GM12878 (cell line): Measurements from ENCODE around the gene ELAVL1. TPM values are rescaled to one million over a fixed set of nuclear protein-coding genes. Genes with fewer than 3 reads are reported as not detected.

Source experiments
- ATAC-seq: fragments of 200-7000 bp; cut with Tn5 transposase; 3 replicates; pipeline ENCODE4 v1.9.1; 2020; ENCODE audit warnings: mild to moderate bottlenecking, moderate library complexity
- BruUV-seq: library from RNA; stranded (reverse); fragments of 400-500 nt; replicated peaks from 2 replicates; lab custom pipeline; 2021; lab: Mats Ljungman, UMichigan
- CTCF ChIA-PET: fragments of 300-600 bp; sonication (Branson Sonifier 250); formaldehyde crosslinking; extraction: SDS; loops from one replicate; lab custom pipeline; 2021; ENCODE audit warnings: inconsistent platforms; lab: Yijun Ruan, JAX
- POLR2A ChIA-PET: fragments of 350-600 bp; formaldehyde crosslinking; extraction: SDS; loops from one replicate; lab custom pipeline; 2021; ENCODE audit warnings: inconsistent platforms; lab: Charles Lee
- RAD21 ChIA-PET: fragments of 300-600 bp; sonication (Branson Sonifier 250); formaldehyde crosslinking; loops from one replicate; lab custom pipeline; 2023; ENCODE audit warnings: antibody characterized with exemption; ENCODE audit not compliant: unreplicated experiment; lab: Charles Lee
- SMC1A ChIA-PET: fragments of 300-600 bp; sonication (Branson Sonifier 250); formaldehyde crosslinking; loops from one replicate; lab custom pipeline; 2023; ENCODE audit not compliant: unreplicated experiment, uncharacterized antibody; lab: Charles Lee
- DNase-seq: peaks from one replicate; pipeline ENCODE4 v3.0.0-alpha.2; 2011; ENCODE audit warnings: low read depth, low spot score
- FAIRE-seq: peaks from 3 replicates; lab custom pipeline; 2011; peaks lifted over from hg19 to GRCh38; lab: Jason Lieb, UNC
- H2AFZ ChIP-seq: 2 replicates; pipeline ENCODE4 v1.6.0; 2011; ENCODE audit warnings: low read depth, low read length, control low read depth; ENCODE audit not compliant: control insufficient read depth
- H3K27ac ChIP-seq: 2 replicates; pipeline ENCODE4 v1.5.1; 2011; ENCODE audit warnings: control low read depth; ENCODE audit not compliant: control insufficient read depth, insufficient read depth
- H3K27me3 ChIP-seq, 2 experiments: replicated peaks in 1 of 2; 2 replicates each; pipeline versions ENCODE4 v1.6.0 to v1.6.1; 2011; ENCODE audit warnings: low read length in 1 of 2; ENCODE audit not compliant: control insufficient read depth in 2 of 2, insufficient read depth in 2 of 2
- H3K36me3 ChIP-seq, 2 experiments: 2 replicates each; pipeline ENCODE4 v1.5.1; 2011; ENCODE audit warnings: low read length in 1 of 2; ENCODE audit not compliant: control insufficient read depth in 2 of 2, insufficient read depth in 2 of 2
- H3K4me1 ChIP-seq: 2 replicates; pipeline ENCODE4 v1.6.1; 2011; ENCODE audit warnings: mild to moderate bottlenecking, low read length, moderate library complexity, mixed read lengths; ENCODE audit not compliant: control insufficient read depth, insufficient read depth
- H3K4me2 ChIP-seq: 2 replicates; pipeline ENCODE4 v1.6.0; 2011; ENCODE audit warnings: control low read depth; ENCODE audit not compliant: control insufficient read depth, insufficient read depth
- H3K4me3 ChIP-seq: fragments of 200-600 bp; sonication (generic); 2 replicates; pipeline ENCODE4 v1.5.1; 2016
- H3K79me2 ChIP-seq: 2 replicates; pipeline ENCODE4 v1.6.0; 2011; ENCODE audit warnings: low read length; ENCODE audit not compliant: control insufficient read depth, insufficient read depth
- H3K9ac ChIP-seq: 2 replicates; pipeline ENCODE4 v1.8.0; 2011; ENCODE audit warnings: low read length, control low read depth, mixed read lengths; ENCODE audit not compliant: control insufficient read depth, insufficient read depth
- H3K9me3 ChIP-seq: replicated peaks from 3 replicates; pipeline ENCODE4 v1.5.1; 2011; ENCODE audit warnings: mild to moderate bottlenecking, low read length; ENCODE audit not compliant: control insufficient read depth, insufficient read depth
- H4K20me1 ChIP-seq: 2 replicates; pipeline ENCODE4 v1.6.0; 2011; ENCODE audit not compliant: control insufficient read depth, insufficient read depth
- ASH2L ChIP-seq: fragments of 300-600, 200-600 bp; sonication (generic); IDR thresholded peaks from 2 replicates; pipeline ENCODE4 v1.6.1; 2017; ENCODE audit warnings: low read depth, mild to moderate bottlenecking, borderline replicate concordance
- BMI1 ChIP-seq: fragments of 450-650 bp; IDR thresholded peaks from 2 replicates; pipeline ENCODE4 v1.6.1; 2016; ENCODE audit warnings: mild to moderate bottlenecking, moderate library complexity, borderline replicate concordance
- CBFB ChIP-seq: IDR thresholded peaks from 2 replicates; pipeline ENCODE4 v1.6.1; 2016; ENCODE audit warnings: antibody characterized with exemption, low read depth
- ETV6 ChIP-seq, 2 experiments: fragments of 450-650 bp in 1 of 2; IDR thresholded peaks in 1 of 2; conservative IDR thresholded peaks in 1 of 2; 2 replicates each; pipeline ENCODE4 v1.6.1; 2014; ENCODE audit warnings: antibody characterized with exemption in 1 of 2, borderline replicate concordance in 1 of 2, low read depth in 1 of 2, mild to moderate bottlenecking in 1 of 2, moderate library complexity in 1 of 2
- FOS ChIP-seq: IDR thresholded peaks from 3 replicates; pipeline ENCODE4 v1.6.1; 2011; ENCODE audit warnings: borderline replicate concordance; ENCODE audit not compliant: insufficient read length; ENCODE audit errors: extremely low read depth
- IKZF2 ChIP-seq, 2 experiments: fragments of 450-650 bp; IDR thresholded peaks; 2 replicates each; pipeline ENCODE4 v1.6.1; 2017; ENCODE audit warnings: mild to moderate bottlenecking in 2 of 2, moderate library complexity in 2 of 2
- RCOR1 ChIP-seq: conservative IDR thresholded peaks from 2 replicates; pipeline ENCODE4 v1.6.1; 2012; ENCODE audit warnings: low read depth, low read length, improper control_type of control experiment
- SIN3A ChIP-seq: IDR thresholded peaks from 2 replicates; pipeline ENCODE4 v1.6.1; 2012; ENCODE audit warnings: low read depth, low read length, improper control_type of control experiment
- SMAD1 ChIP-seq: fragments of 450-650 bp; IDR thresholded peaks from 2 replicates; pipeline ENCODE4 v1.6.1; 2018; ENCODE audit warnings: mild to moderate bottlenecking, low read depth; ENCODE audit not compliant: partially characterized antibody
- YY1 ChIP-seq: IDR thresholded peaks from 2 replicates; pipeline ENCODE4 v1.6.1; 2011; ENCODE audit warnings: low read depth, mild to moderate bottlenecking, low read length
- ZNF274 ChIP-seq: IDR thresholded peaks from one replicate; pipeline ENCODE4 v1.8.0; 2011; ENCODE audit not compliant: insufficient read length, insufficient read depth
- ZZZ3 ChIP-seq: IDR thresholded peaks from 2 replicates; pipeline ENCODE4 v1.6.1; 2011; ENCODE audit warnings: low read depth; ENCODE audit not compliant: control insufficient read depth, insufficient read length
- WGBS: methylation state at CpG from one replicate; pipeline ENCODE4 v1.1.6; 2016; ENCODE audit warnings: low lambda C conversion rate; ENCODE audit not compliant: insufficient replicate concordance, insufficient coverage; ENCODE audit errors: missing lambda C conversion rate; 5-methylcytosine and 5-hydroxymethylcytosine counted together
- in situ Hi-C: fragments of 300-500 bp; cut with MboI; formaldehyde crosslinking; loops from 9 replicates; pipeline ENCODE4 v1.14.3; 2018; ENCODE audit warnings: mixed read lengths
- intact Hi-C: fragments of 100-400 bp; cut with micrococcal nuclease; formaldehyde crosslinking; loops from one replicate; pipeline ENCODE4 v1.14.2; 2022; ENCODE audit not compliant: unreplicated experiment
- polyA plus RNA-seq, 11 experiments: library from polyadenylated mRNA; depleted of rRNA in 4 of 11; unstranded in 6 of 11; stranded (reverse) in 5 of 11; fragments of >200 nt; fragmentation: Nextera tagmentation in 4 of 11; fragmentation: Illumina TruSeq in 1 of 11; extraction: Ambion mirVana in 4 of 11; extraction: Trizol in 1 of 11; gene quantifications; 1 replicate in 1 of 11; 2 replicates in 10 of 11; pipeline versions ENCODE4 v1.2.1 to v1.2.3, GENCODE V29; 2011 to 2016; ENCODE audit warnings: inconsistent platforms in 2 of 11, missing spikeins in 2 of 11, low read depth in 1 of 11
- total RNA-seq, 4 experiments: library from RNA; depleted of rRNA in 3 of 4; stranded (reverse); fragments of >200 nt in 3 of 4; fragmentation: Illumina TruSeq in 1 of 4; extraction: Trizol in 1 of 4; gene quantifications; 2 replicates each; pipeline versions ENCODE4 v1.2.1 to v1.2.3, GENCODE V29; 2013 to 2021
- TF ChIP-seq, protein P1 (sequence below), 3 experiments: IDR thresholded peaks in 2 of 3; conservative IDR thresholded peaks in 1 of 3; 2 replicates each; pipeline ENCODE4 v1.5.1; 2011; ENCODE audit warnings: low read depth in 3 of 3, low read length in 3 of 3, mild to moderate bottlenecking in 3 of 3, control low read depth in 2 of 3, moderate library complexity in 2 of 3, inconsistent platforms in 1 of 3, mixed read lengths in 1 of 3; ENCODE audit not compliant: control insufficient read depth in 2 of 3, insufficient read depth in 1 of 3; ENCODE audit errors: extremely low read depth in 1 of 3
- TF ChIP-seq, protein P2 (sequence below): IDR thresholded peaks from 2 replicates; pipeline ENCODE4 v1.6.1; 2012; ENCODE audit warnings: mild to moderate bottlenecking, low read depth, low read length
- TF ChIP-seq, protein P3 (sequence below): fragments of 450-650 bp; formaldehyde crosslinking; IDR thresholded peaks from 2 replicates; pipeline ENCODE4 v1.4.0; 2020; ENCODE audit warnings: mild to moderate bottlenecking, moderate library complexity

The ELAVL1 gene
- total and polyA plus RNA-seq, 10 of the 15 experiments (the other 5 are each of a cell fraction or from before 2014, with no cell fraction given) = 7.4 to 155 (median 70.3) TPM

DNA sequence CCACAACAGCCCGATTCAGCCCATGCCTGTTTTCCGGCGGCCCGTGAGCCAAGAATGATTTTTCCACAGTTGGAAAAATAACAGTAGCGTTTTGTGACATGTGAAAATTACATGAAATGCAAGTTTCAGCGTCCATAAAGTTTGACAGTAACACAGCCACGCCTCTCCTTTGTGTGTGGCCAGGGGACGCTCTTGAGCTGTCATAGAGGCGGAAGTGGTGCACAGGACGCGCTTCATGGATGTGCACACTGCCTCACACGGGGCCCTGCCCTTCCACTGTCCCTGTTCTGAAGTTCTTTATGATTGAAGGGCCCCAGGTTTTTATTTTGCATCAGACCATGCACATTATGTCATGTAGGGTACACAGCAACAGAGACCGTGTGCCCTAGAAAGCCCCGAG lies 12.4 kb upstream of the ELAVL1 start:
- no peaks in the 10 kb centered on the region for H3K79me2 ChIP-seq
- no TSS peak for BruUV-seq
- no peaks in the 10 kb centered on the region for H3K27me3 ChIP-seq
- intact Hi-C loops (loop anchor here (2.0 to 5.0 kb wide), 2 partner anchors 137 to 234 kb away; no protein-coding TSS in a partner anchor), in situ Hi-C loops (loop anchor here (10.0 kb wide), 1 partner anchor 237 kb away; no protein-coding TSS in a partner anchor)
- no peak overlapping the region for H3K4me3 ChIP-seq
- no peak overlapping the region for H3K9ac ChIP-seq
- no peak overlapping the region; the same call in 1 of the 2 replicates for H3K4me2 ChIP-seq
- DNase-seq (no peak), FAIRE-seq (peak; percentile 89), ATAC-seq (peak; percentile 98)
- ChIA-PET CTCF (interaction anchor here (0.6 to 2.9 kb wide), 4 partner anchors 15 to 197 kb away, joined by 3 to 11 read pairs (median 6); partner anchors contain the start of gene TIMM44), SMC1A (no interaction called here), RAD21 (no interaction called here), POLR2A (interaction anchor here (0.7 kb wide), 1 partner anchor 12 kb away, joined by 3 read pairs; the partner anchor contains the start of gene ELAVL1)
- H3K4me1 ChIP-seq = no peaks in the 10 kb centered on the region; the same call in 1 of the 2 replicates
- 50% methylated on average over 14 of the region's 14 CpGs for WGBS
- no peak overlapping the region for H3K27ac ChIP-seq
- H3K9me3 ChIP-seq = no peaks in the 10 kb centered on the region
- no peaks in the 10 kb centered on the region for H3K36me3 ChIP-seq
- no peaks in the 10 kb centered on the region for H4K20me1 ChIP-seq
- peak overlapping the region; percentile 58; the same call in 1 of the 2 replicates for H2AFZ ChIP-seq
- TF ChIP-seq YY1 = 0 out of 2 replicates have a peak, but pooled peaks have one; percentile 31
- no peak for TF ChIP-seq FOS
- TF ChIP-seq, protein P1, sequence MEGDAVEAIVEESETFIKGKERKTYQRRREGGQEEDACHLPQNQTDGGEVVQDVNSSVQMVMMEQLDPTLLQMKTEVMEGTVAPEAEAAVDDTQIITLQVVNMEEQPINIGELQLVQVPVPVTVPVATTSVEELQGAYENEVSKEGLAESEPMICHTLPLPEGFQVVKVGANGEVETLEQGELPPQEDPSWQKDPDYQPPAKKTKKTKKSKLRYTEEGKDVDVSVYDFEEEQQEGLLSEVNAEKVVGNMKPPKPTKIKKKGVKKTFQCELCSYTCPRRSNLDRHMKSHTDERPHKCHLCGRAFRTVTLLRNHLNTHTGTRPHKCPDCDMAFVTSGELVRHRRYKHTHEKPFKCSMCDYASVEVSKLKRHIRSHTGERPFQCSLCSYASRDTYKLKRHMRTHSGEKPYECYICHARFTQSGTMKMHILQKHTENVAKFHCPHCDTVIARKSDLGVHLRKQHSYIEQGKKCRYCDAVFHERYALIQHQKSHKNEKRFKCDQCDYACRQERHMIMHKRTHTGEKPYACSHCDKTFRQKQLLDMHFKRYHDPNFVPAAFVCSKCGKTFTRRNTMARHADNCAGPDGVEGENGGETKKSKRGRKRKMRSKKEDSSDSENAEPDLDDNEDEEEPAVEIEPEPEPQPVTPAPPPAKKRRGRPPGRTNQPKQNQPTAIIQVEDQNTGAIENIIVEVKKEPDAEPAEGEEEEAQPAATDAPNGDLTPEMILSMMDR (IDR thresholded peaks at IDR 0.05 in 2 of 3, conservative IDR thresholded peaks at IDR 0.05 in 1 of 3; ENCODE audit: control insufficient read depth in 2 of 3, extremely low read depth in 1 of 3, insufficient read depth in 1 of 3, low read depth in 3 of 3, low read length in 3 of 3) = peak; percentile 68 to 82 (median 73)
- TF ChIP-seq BMI1 = no peak
- TF ChIP-seq, protein P2, sequence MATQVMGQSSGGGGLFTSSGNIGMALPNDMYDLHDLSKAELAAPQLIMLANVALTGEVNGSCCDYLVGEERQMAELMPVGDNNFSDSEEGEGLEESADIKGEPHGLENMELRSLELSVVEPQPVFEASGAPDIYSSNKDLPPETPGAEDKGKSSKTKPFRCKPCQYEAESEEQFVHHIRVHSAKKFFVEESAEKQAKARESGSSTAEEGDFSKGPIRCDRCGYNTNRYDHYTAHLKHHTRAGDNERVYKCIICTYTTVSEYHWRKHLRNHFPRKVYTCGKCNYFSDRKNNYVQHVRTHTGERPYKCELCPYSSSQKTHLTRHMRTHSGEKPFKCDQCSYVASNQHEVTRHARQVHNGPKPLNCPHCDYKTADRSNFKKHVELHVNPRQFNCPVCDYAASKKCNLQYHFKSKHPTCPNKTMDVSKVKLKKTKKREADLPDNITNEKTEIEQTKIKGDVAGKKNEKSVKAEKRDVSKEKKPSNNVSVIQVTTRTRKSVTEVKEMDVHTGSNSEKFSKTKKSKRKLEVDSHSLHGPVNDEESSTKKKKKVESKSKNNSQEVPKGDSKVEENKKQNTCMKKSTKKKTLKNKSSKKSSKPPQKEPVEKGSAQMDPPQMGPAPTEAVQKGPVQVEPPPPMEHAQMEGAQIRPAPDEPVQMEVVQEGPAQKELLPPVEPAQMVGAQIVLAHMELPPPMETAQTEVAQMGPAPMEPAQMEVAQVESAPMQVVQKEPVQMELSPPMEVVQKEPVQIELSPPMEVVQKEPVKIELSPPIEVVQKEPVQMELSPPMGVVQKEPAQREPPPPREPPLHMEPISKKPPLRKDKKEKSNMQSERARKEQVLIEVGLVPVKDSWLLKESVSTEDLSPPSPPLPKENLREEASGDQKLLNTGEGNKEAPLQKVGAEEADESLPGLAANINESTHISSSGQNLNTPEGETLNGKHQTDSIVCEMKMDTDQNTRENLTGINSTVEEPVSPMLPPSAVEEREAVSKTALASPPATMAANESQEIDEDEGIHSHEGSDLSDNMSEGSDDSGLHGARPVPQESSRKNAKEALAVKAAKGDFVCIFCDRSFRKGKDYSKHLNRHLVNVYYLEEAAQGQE = no peak
- no peak for TF ChIP-seq CBFB
- TF ChIP-seq SMAD1 = no peak
- no peak for TF ChIP-seq RCOR1
- no peak for TF ChIP-seq ZZZ3
- no peak for TF ChIP-seq IKZF2 (IDR thresholded peaks at IDR 0.05)
- TF ChIP-seq ASH2L = no peak
- TF ChIP-seq, protein P3, sequence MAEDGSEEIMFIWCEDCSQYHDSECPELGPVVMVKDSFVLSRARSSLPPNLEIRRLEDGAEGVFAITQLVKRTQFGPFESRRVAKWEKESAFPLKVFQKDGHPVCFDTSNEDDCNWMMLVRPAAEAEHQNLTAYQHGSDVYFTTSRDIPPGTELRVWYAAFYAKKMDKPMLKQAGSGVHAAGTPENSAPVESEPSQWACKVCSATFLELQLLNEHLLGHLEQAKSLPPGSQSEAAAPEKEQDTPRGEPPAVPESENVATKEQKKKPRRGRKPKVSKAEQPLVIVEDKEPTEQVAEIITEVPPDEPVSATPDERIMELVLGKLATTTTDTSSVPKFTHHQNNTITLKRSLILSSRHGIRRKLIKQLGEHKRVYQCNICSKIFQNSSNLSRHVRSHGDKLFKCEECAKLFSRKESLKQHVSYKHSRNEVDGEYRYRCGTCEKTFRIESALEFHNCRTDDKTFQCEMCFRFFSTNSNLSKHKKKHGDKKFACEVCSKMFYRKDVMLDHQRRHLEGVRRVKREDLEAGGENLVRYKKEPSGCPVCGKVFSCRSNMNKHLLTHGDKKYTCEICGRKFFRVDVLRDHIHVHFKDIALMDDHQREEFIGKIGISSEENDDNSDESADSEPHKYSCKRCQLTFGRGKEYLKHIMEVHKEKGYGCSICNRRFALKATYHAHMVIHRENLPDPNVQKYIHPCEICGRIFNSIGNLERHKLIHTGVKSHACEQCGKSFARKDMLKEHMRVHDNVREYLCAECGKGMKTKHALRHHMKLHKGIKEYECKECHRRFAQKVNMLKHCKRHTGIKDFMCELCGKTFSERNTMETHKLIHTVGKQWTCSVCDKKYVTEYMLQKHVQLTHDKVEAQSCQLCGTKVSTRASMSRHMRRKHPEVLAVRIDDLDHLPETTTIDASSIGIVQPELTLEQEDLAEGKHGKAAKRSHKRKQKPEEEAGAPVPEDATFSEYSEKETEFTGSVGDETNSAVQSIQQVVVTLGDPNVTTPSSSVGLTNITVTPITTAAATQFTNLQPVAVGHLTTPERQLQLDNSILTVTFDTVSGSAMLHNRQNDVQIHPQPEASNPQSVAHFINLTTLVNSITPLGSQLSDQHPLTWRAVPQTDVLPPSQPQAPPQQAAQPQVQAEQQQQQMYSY (CRISPR knock-in tag) = no peak
- no peak for TF ChIP-seq ETV6 (conservative IDR thresholded peaks at IDR 0.05 in 1 of 2, IDR thresholded peaks at IDR 0.05 in 1 of 2; ENCODE audit: borderline replicate concordance in 1 of 2, low read depth in 1 of 2)
- TF ChIP-seq SIN3A = no peak
- no peak for TF ChIP-seq ZNF274
